ENCODE measurements around the gene FAM171A2. TPM values are rescaled to one million over a fixed set of nuclear protein-coding genes. Genes with fewer than 3 reads are reported as not detected.

FAM171A2 gene
- total and polyA plus RNA-seq, 10 of the 15 experiments (the other 5 are each of a cell fraction or from before 2014, with no cell fraction given): 0.08 to 1.7 (median 0.27) TPM; not detected in 2

GRCh38 chr17:44324571-44325275 lies 38.9 kb downstream of the FAM171A2 start, which contains the start of gene SLC25A39 (continued):
- TF ChIP-seq IKZF2 (IDR thresholded peaks at IDR 0.05): peak in 1 of 2 experiments; percentile 6; a peak in 1 of 4 replicates
- peak; percentile 74 for TF ChIP-seq MYC (IDR thresholded peaks at IDR 0.05; ENCODE audit: insufficient read depth, insufficient read length, insufficient replicate concordance, low read length, severe bottlenecking)
- 0 out of 2 replicates have a peak, but pooled peaks have one; percentile 5 for TF ChIP-seq TCF12 (IDR thresholded peaks at IDR 0.05; ENCODE audit: low read depth, low read length)
- peak; percentile 70 to 89 for TF ChIP-seq BHLHE40 (IDR thresholded peaks at IDR 0.05; ENCODE audit: borderline replicate concordance in 1 of 2, low read depth in 2 of 2, low read length in 1 of 2)
- peak; percentile 86 for TF ChIP-seq SMARCA5 (IDR thresholded peaks at IDR 0.05)
- no peak for TF ChIP-seq EZH2 (IDR thresholded peaks at IDR 0.05; ENCODE audit: borderline replicate concordance, control insufficient read depth, low read depth, low read length)
- TF ChIP-seq SP1 (IDR thresholded peaks at IDR 0.05; ENCODE audit: low read depth, low read length): peak; percentile 91
- peak; percentile 39 for TF ChIP-seq RUNX3 (IDR thresholded peaks at IDR 0.05; ENCODE audit: low read length)
- no peak for TF ChIP-seq SRF (IDR thresholded peaks at IDR 0.05; ENCODE audit: low read depth in 2 of 2, low read length in 2 of 2)
- peak; percentile 52; the same call in 1 of the 2 replicates for TF ChIP-seq CREB1 (IDR thresholded peaks at IDR 0.05; ENCODE audit: low read depth)
- 0 out of 2 replicates have a peak, but pooled peaks have one; percentile 41 for TF ChIP-seq STAT1 (conservative IDR thresholded peaks at IDR 0.05)
- TF ChIP-seq NBN (IDR thresholded peaks at IDR 0.05): peak; percentile 61
- TF ChIP-seq NFXL1 (IDR thresholded peaks at IDR 0.05; ENCODE audit: borderline replicate concordance): 0 out of 2 replicates have a peak, but pooled peaks have one; percentile 57
- TF ChIP-seq LARP7 (IDR thresholded peaks at IDR 0.05): peak; percentile 87
- TF ChIP-seq EED (IDR thresholded peaks at IDR 0.05; ENCODE audit: low read depth): peak; percentile 36; the same call in 1 of the 2 replicates
- peak; percentile 90; the same call in 1 of the 2 replicates for TF ChIP-seq KDM1A (IDR thresholded peaks at IDR 0.05; ENCODE audit: borderline replicate concordance)
- peak; percentile 56 for TF ChIP-seq USF1 (IDR thresholded peaks at IDR 0.05; ENCODE audit: borderline replicate concordance, extremely low read length, insufficient read depth, low read depth, low read length)
- peak; percentile 43 for TF ChIP-seq HCFC1 (IDR thresholded peaks at IDR 0.05; ENCODE audit: low read length)
- TF ChIP-seq CBFB (IDR thresholded peaks at IDR 0.05; ENCODE audit: low read depth): peak; percentile 42; the same call in 1 of the 2 replicates
- no peak for TF ChIP-seq CHD2 (IDR thresholded peaks at IDR 0.05; ENCODE audit: borderline replicate concordance, low read depth, low read length)
- TF ChIP-seq MAX (IDR thresholded peaks at IDR 0.05; ENCODE audit: low read depth, low read length): peak; percentile 76
- TF ChIP-seq NRF1 (conservative IDR thresholded peaks at IDR 0.05; ENCODE audit: low read depth, low read length): peak; percentile 22; the same call in 1 of the 2 replicates
- TF ChIP-seq SREBF2 (IDR thresholded peaks at IDR 0.05; ENCODE audit: low read length): no peak
- TF ChIP-seq MTA2 (IDR thresholded peaks at IDR 0.05; ENCODE audit: low read depth): no peak
- 0 out of 2 replicates have a peak, but pooled peaks have one; percentile 44 for TF ChIP-seq MLLT1 (IDR thresholded peaks at IDR 0.05)
- TF ChIP-seq HDGF (IDR thresholded peaks at IDR 0.05): peak; percentile 95; the same call in 1 of the 2 replicates
- peak; percentile 77 for TF ChIP-seq DPF2 (IDR thresholded peaks at IDR 0.05)
